ENCODE results near the gene L1CAM.

DNA sequence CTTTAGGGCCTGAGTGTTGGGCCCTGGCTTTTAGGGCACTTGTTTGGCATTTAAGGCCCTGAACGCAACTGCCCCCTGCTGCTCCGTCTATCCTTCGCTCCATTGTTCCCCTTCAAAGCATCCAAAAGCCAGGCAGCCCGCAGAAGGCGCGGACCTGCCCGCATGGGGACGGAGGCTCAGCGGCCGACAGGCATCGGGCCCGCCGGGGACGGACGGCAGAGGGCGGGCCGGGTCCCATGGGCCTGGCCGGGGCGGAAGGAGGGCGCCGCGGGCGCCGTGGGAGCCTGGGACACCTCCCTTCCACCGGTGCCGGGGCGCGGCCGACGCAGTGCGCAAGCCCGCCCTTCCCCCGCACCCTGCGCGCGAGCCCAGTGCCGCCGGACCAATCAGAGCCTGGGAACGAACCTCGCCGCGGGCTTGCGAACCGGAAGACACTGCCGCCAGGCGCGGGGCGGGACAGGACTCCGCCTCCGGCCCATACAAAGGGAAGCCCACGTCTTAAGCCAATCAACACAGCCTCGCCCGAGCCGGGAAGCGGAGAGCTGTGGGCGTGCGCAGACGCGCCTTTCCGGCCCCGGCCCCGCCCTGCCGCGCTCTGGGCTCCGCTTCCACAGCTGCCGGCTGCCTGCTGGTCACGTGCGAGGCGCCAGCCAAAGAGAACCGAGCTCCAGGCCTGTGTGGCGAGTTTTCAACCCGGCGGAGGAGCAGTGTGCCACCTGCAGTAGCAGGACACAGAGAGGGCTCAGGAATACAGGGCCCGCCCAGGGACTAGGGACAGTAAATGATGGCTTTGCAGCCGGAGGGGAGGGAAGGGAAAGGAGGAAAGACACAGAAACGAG is 42.2 kb upstream of the L1CAM start:
- TF ChIP-seq, protein P1, sequence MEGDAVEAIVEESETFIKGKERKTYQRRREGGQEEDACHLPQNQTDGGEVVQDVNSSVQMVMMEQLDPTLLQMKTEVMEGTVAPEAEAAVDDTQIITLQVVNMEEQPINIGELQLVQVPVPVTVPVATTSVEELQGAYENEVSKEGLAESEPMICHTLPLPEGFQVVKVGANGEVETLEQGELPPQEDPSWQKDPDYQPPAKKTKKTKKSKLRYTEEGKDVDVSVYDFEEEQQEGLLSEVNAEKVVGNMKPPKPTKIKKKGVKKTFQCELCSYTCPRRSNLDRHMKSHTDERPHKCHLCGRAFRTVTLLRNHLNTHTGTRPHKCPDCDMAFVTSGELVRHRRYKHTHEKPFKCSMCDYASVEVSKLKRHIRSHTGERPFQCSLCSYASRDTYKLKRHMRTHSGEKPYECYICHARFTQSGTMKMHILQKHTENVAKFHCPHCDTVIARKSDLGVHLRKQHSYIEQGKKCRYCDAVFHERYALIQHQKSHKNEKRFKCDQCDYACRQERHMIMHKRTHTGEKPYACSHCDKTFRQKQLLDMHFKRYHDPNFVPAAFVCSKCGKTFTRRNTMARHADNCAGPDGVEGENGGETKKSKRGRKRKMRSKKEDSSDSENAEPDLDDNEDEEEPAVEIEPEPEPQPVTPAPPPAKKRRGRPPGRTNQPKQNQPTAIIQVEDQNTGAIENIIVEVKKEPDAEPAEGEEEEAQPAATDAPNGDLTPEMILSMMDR (IDR thresholded peaks at IDR 0.05), result peak; percentile 46
- TF ChIP-seq ELF1 (IDR thresholded peaks at IDR 0.05), result peak; percentile 82
- TF ChIP-seq RAD21 (IDR thresholded peaks at IDR 0.05; ENCODE audit: low read length), result no peak; the same call in 1 of the 2 replicates
- peak; percentile 1; the same call in 1 of the 2 replicates for TF ChIP-seq SMC3 (IDR thresholded peaks at IDR 0.05; ENCODE audit: low read depth, low read length)
- no peak for TF ChIP-seq GATA2 (CRISPR knock-in tag; IDR thresholded peaks at IDR 0.05)
- no peak for TF ChIP-seq FOSL2 (IDR thresholded peaks at IDR 0.05; ENCODE audit: borderline replicate concordance, low read depth)
- TF ChIP-seq RFX5 (IDR thresholded peaks at IDR 0.05; ENCODE audit: low read length), result peak; percentile 60; the same call in 1 of the 2 replicates
- TF ChIP-seq EZH2phosphoT487 (IDR thresholded peaks at IDR 0.05; ENCODE audit: borderline replicate concordance, low read depth), result no peak
- TF ChIP-seq RCOR1 (IDR thresholded peaks at IDR 0.05; ENCODE audit: low read length), result no peak
- peak; percentile 79 for TF ChIP-seq CHD2 (IDR thresholded peaks at IDR 0.05; ENCODE audit: low read length, partially characterized antibody)
- TF ChIP-seq USF2 (IDR thresholded peaks at IDR 0.05; ENCODE audit: borderline replicate concordance, low read depth, low read length), result peak; percentile 70
- TF ChIP-seq FOXJ3 (CRISPR knock-in tag; IDR thresholded peaks at IDR 0.05), result peak; percentile 62; the same call in 1 of the 2 replicates
- TF ChIP-seq POLR2AphosphoS5 (IDR thresholded peaks at IDR 0.05; ENCODE audit: low read depth, low read length), result peak; percentile 64

All from SK-N-SH (cell line).